Breast epithelium (tissue), 4 donors: ENCODE data around the gene SLC31A1. TPM values are rescaled to one million over a fixed set of nuclear protein-coding genes. Genes with fewer than 3 reads are reported as not detected.

ENCODE experiments used
- DNase-seq, 2 donors: peaks; one replicate each; pipeline ENCODE4 v3.0.0-alpha.2; 2019; ENCODE audit warnings: low spot score in 2 of 2
- H3K27ac ChIP-seq, 2 donors: fragments of 200-600 bp; sonication (generic) in 1 of 2; one replicate each; pipeline ENCODE4 v1.5.1; 2016 to 2019; ENCODE audit warnings: mild to moderate bottlenecking in 1 of 2
- H3K27me3 ChIP-seq, 2 donors: fragments of 200-600 bp; sonication (generic) in 1 of 2; one replicate each; pipeline versions ENCODE4 v1.5.1 to v1.6.0; 2017 to 2019; ENCODE audit warnings: control low read depth in 1 of 2, mild to moderate bottlenecking in 1 of 2
- H3K36me3 ChIP-seq: fragments of 200-600 bp; one replicate; pipeline ENCODE4 v1.5.1; 2019
- H3K4me1 ChIP-seq, 2 donors: fragments of 200-600 bp; sonication (generic); one replicate each; pipeline ENCODE4 v1.5.1; 2016 to 2019; ENCODE audit warnings: control low read depth in 1 of 2
- H3K4me3 ChIP-seq, 3 donors: fragments of 200-600 bp; sonication (generic); 1 replicate in 2 of 3; 2 replicates in 1 of 3; pipeline ENCODE4 v1.5.1; 2016 to 2019; ENCODE audit warnings: mild to moderate bottlenecking in 3 of 3, moderate library complexity in 2 of 3
- H3K9me3 ChIP-seq, 2 donors: fragments of 200-600 bp; sonication (generic) in 1 of 2; one replicate each; pipeline ENCODE4 v1.5.1; 2016 to 2019; ENCODE audit warnings: control low read depth in 1 of 2
- POLR2A ChIP-seq: fragments of 450-650 bp; IDR thresholded peaks from one replicate; pipeline ENCODE4 v1.6.1; 2016; ENCODE audit warnings: antibody characterized with exemption, mild to moderate bottlenecking, moderate library complexity
- POLR2AphosphoS5 ChIP-seq, 3 donors: sonication (generic); formaldehyde crosslinking; IDR thresholded peaks; one replicate each; pipeline ENCODE4 v1.6.1; 2017; ENCODE audit warnings: antibody characterized with exemption in 3 of 3
- intact Hi-C: fragments of 100-400 bp; cut with DNase I; formaldehyde crosslinking; loops from one replicate; pipeline ENCODE4 v1.15.1; 2023; ENCODE audit warnings: low total_unique reads
- total RNA-seq, 3 donors: library from RNA; depleted of rRNA; stranded (reverse); fragments of >200 nt; gene quantifications; one replicate each; pipeline ENCODE4 v1.1.0, GENCODE V29; 2016
- TF ChIP-seq, protein P1 (sequence below), 3 donors: fragments of 450-650 bp; IDR thresholded peaks; one replicate each; pipeline ENCODE4 v1.5.1; 2016 to 2017; ENCODE audit warnings: antibody characterized with exemption in 3 of 3, mild to moderate bottlenecking in 3 of 3, moderate library complexity in 3 of 3

The SLC31A1 gene
- total RNA-seq, 3 donors from 2014 or later: 13.9 to 24.4 (median 18.7) TPM

DNA sequence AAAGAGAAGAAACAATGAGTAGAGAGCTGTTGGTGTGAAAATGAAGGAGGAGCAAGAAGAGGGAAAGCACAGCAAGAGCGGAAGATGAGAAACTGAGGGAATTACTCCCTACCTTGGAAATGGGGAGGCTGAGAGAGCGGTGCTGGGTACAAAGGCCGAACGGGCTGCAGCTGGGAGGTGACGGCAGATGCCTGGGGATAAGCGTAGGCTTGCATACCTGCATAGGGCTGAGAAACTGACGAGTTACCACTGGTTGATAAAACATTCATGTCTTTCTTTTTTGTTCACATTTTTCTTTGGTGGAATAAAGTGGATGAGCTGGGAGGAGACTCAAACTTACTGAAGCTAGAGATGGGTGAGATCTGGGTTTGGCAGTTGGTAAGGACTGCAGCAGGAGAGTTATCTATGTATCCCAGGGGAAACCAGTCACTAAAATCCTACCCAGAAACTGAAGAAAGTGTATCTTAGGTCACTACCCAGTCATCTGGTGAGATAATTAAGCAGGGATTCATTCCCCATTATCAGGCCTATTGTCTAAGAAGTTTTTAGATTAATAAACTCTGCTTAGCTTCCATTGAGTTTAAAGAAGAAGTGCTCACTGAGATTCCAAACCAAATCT, 35.1 kb upstream of the SLC31A1 start:
- TF ChIP-seq, protein P1, sequence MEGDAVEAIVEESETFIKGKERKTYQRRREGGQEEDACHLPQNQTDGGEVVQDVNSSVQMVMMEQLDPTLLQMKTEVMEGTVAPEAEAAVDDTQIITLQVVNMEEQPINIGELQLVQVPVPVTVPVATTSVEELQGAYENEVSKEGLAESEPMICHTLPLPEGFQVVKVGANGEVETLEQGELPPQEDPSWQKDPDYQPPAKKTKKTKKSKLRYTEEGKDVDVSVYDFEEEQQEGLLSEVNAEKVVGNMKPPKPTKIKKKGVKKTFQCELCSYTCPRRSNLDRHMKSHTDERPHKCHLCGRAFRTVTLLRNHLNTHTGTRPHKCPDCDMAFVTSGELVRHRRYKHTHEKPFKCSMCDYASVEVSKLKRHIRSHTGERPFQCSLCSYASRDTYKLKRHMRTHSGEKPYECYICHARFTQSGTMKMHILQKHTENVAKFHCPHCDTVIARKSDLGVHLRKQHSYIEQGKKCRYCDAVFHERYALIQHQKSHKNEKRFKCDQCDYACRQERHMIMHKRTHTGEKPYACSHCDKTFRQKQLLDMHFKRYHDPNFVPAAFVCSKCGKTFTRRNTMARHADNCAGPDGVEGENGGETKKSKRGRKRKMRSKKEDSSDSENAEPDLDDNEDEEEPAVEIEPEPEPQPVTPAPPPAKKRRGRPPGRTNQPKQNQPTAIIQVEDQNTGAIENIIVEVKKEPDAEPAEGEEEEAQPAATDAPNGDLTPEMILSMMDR (IDR thresholded peaks at IDR 0.05): no peak
- TF ChIP-seq POLR2AphosphoS5 (IDR thresholded peaks at IDR 0.05): no peak
- no peak for TF ChIP-seq POLR2A
- Histone ChIP-seq H3K4me1 (no peaks in the 10 kb centered on the region), H3K9me3 (no peaks in the 10 kb centered on the region), H3K36me3 (peaks cover 16% of the 10 kb centered on the region), H3K27me3 (no peaks in the 10 kb centered on the region), H3K4me3 (no peak overlapping the region), H3K27ac (no peak overlapping the region)
- intact Hi-C loops: no loop called here
- DNase-seq: no peak

DNA sequence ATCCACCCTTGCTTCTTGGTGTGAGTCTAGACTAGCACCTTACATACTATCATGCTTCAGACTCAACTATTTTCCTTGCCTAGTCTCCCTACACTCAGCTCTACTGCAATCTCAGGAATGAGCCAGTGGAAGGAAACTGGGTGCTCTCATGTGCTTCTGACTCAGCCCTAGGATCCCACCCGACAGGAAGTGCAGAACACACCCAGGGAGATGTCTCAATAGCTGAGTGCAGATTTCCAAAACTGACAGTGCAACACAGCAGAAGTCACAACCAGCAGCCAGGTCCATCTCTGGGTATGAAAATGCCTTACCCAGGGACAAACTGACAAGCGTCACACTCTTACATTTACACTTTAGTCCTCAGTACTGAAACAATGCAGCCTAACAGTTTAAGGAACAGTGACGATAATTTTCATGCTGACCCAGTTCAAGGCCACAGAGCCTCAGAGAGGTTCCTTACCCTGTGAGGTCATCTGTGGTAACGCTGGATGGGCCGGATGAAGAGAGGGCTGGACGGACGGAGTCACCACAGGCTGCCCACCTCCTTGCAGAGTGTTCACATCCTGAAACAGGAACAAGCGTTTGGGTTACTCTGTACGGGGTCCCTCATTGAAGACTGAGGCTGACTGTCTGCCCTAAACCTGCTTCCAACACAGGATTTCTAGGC, 33.3 kb upstream of the SLC31A1 start:
- intact Hi-C loops: no loop called here
- H3K27ac ChIP-seq: peak overlapping the region in 1 of 2 donors; percentile 41
- H3K4me1 ChIP-seq: no peaks in the 10 kb centered on the region
- H3K4me3 ChIP-seq: peak overlapping the region in 1 of 3 donors; percentile 27
- no peaks in the 10 kb centered on the region for H3K9me3 ChIP-seq
- H3K36me3 ChIP-seq: peaks cover 4% of the 10 kb centered on the region
- TF ChIP-seq POLR2A (no peak), POLR2AphosphoS5 (IDR thresholded peaks at IDR 0.05) (peak in 1 of 3 donors; percentile 62)
- H3K27me3 ChIP-seq: no peaks in the 10 kb centered on the region
- no peak for DNase-seq

GRCh38 chr9:113192455-113192854, 28.9 kb upstream of the SLC31A1 start:
- Histone ChIP-seq H3K27ac (no peak overlapping the region), H3K9me3 (no peaks in the 10 kb centered on the region), H3K36me3 (no peaks in the 10 kb centered on the region), H3K4me3 (no peak overlapping the region), H3K27me3 (no peaks in the 10 kb centered on the region), H3K4me1 (no peaks in the 10 kb centered on the region)
- DNase-seq: no peak
- TF ChIP-seq POLR2A (no peak), POLR2AphosphoS5 (IDR thresholded peaks at IDR 0.05) (no peak)
- TF ChIP-seq, protein P1 (IDR thresholded peaks at IDR 0.05): no peak
- intact Hi-C loops: no loop called here

- no peaks in the 10 kb centered on the region for H3K27me3 ChIP-seq
- TF ChIP-seq POLR2AphosphoS5 (IDR thresholded peaks at IDR 0.05): no peak
- TF ChIP-seq, protein P1 (IDR thresholded peaks at IDR 0.05): no peak
Observed at GRCh38 chr9:113199683-113200329, 21.5 kb upstream of the SLC31A1 start.

DNA sequence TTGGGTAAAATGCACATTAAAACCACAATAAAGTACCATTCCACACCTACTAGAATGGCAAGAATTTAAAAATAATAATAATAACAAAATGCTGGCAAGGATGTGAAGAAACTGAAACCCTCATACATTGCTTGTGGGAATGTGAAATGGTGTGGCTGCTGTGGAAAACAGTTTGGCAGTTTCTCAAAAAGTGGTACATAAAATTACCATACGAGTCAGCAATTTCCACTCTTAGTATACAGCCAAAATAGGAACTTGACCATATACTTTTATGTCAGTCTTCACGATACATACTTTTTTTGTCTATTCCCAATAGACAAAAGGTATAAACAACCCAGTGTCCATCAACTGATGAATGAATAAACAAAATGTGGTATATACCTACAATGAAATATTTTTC, 15.9 kb upstream of the SLC31A1 start:
- TF ChIP-seq POLR2AphosphoS5 (IDR thresholded peaks at IDR 0.05): no peak
- TF ChIP-seq POLR2A: no peak
- TF ChIP-seq, protein P1 (IDR thresholded peaks at IDR 0.05): no peak
- Histone ChIP-seq H3K27me3 (no peaks in the 10 kb centered on the region), H3K9me3 (no peaks in the 10 kb centered on the region), H3K4me3 (no peak overlapping the region), H3K4me1 (no peaks in the 10 kb centered on the region), H3K36me3 (no peaks in the 10 kb centered on the region), H3K27ac (no peak overlapping the region)
- intact Hi-C loops: no loop called here
- DNase-seq: no peak

More at GRCh38 chr9:113199683-113200329, 21.5 kb upstream of the SLC31A1 start:
- no peak for DNase-seq
- no peaks in the 10 kb centered on the region for H3K4me1 ChIP-seq
- H3K4me3 ChIP-seq: no peak overlapping the region
- H3K36me3 ChIP-seq: no peaks in the 10 kb centered on the region
- H3K9me3 ChIP-seq: no peaks in the 10 kb centered on the region
- no peak overlapping the region for H3K27ac ChIP-seq
- intact Hi-C loops: no loop called here
